ENCODE data around the gene LRG1.

DNA sequence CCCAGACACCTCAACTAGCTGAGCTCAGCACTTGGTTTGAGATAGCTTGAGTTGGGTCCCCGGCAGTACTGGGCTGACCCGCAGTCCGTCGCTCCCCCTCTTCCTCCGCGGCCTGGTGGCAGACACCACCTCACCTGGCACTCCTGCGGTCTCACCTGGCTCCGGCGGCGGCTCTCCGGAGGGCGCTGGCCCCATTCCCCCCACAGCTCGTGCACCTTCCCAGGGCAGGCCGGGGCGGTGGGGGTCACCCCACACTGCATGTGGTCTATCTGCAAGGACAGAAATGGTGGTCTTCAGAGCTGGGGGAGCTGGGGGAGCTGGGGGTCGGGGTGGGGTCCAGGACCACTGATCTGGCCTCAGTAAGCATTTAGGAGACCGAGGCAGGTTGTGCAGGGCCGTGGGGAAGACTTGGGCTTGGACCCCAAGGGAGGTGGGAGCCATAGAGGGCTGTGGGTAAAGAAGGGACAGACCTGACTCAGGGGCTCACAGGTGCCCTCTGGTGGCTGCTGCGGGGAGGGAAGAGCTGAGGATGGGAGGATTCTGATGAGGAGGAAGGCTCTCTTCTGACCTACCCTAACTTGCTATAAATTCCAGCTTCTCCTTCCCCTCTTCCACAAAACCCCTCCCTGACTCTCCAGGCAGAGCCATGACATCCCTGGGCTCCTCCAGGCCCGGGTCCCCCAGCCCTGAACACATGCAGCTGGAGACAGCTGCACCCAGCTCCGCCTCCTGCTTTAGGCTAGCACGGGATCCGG is 14.9 kb downstream of the LRG1 start:
- TF ChIP-seq ZNF433 (tag by site-specific recombination; IDR thresholded peaks at IDR 0.05; ENCODE audit: low read depth): no peak
- TF ChIP-seq, protein P1, sequence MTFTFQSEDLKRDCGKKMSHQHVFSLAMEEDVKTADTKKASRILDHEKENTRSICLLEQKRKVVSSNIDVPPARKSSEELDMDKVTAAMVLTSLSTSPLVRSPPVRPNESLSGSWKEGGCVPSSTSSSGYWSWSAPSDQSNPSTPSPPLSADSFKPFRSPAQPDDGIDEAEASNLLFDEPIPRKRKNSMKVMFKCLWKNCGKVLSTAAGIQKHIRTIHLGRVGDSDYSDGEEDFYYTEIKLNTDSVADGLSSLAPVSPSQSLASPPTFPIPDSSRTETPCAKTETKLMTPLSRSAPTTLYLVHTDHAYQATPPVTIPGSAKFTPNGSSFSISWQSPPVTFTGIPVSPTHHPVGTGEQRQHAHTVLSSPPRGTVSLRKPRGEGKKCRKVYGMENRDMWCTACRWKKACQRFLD (tag by site-specific recombination; IDR thresholded peaks at IDR 0.05): no peak
- TF ChIP-seq, protein P2, sequence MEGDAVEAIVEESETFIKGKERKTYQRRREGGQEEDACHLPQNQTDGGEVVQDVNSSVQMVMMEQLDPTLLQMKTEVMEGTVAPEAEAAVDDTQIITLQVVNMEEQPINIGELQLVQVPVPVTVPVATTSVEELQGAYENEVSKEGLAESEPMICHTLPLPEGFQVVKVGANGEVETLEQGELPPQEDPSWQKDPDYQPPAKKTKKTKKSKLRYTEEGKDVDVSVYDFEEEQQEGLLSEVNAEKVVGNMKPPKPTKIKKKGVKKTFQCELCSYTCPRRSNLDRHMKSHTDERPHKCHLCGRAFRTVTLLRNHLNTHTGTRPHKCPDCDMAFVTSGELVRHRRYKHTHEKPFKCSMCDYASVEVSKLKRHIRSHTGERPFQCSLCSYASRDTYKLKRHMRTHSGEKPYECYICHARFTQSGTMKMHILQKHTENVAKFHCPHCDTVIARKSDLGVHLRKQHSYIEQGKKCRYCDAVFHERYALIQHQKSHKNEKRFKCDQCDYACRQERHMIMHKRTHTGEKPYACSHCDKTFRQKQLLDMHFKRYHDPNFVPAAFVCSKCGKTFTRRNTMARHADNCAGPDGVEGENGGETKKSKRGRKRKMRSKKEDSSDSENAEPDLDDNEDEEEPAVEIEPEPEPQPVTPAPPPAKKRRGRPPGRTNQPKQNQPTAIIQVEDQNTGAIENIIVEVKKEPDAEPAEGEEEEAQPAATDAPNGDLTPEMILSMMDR (tag by site-specific recombination; IDR thresholded peaks at IDR 0.05): peak; percentile 74
- no peak for TF ChIP-seq MYNN (tag by site-specific recombination; IDR thresholded peaks at IDR 0.05; ENCODE audit: borderline replicate concordance)
